K562 (cell line): ENCODE measurements around the gene ANAPC4. TPM values are rescaled to one million over a fixed set of nuclear protein-coding genes. Genes with fewer than 3 reads are reported as not detected.

Source experiments
- ATAC-seq: fragments of 200-7000 bp; cut with Tn5 transposase; 3 replicates; pipeline ENCODE4 v1.9.1; 2020; ENCODE audit warnings: moderate library complexity
- BruUV-seq: library from RNA; stranded (reverse); fragments of 400-500 nt; replicated peaks from 2 replicates; lab custom pipeline; 2021; lab: Mats Ljungman, UMichigan
- CTCF ChIA-PET: fragments of 300-600 bp; formaldehyde crosslinking; extraction: SDS; loops from one replicate; lab custom pipeline; 2021; ENCODE audit warnings: low intra/inter-chr PET ratio; lab: Yijun Ruan, JAX
- POLR2A ChIA-PET: fragments of 300-600, 350-650 bp; sonication (Branson Sonifier 250); formaldehyde crosslinking; extraction: SDS; loops from one replicate; lab custom pipeline; 2021; ENCODE audit warnings: antibody characterized with exemption, inconsistent platforms; lab: Yijun Ruan, JAX
- DNase-seq, 4 experiments: peaks; one replicate each; pipeline versions ENCODE4 v3.0.0 to v3.0.0-alpha.2; 2011 to 2018; ENCODE audit warnings: low spot score in 3 of 4, mixed read lengths in 3 of 4; ENCODE audit errors: extremely low read depth in 1 of 4
- FAIRE-seq: peaks from 2 replicates; lab custom pipeline; 2011; peaks lifted over from hg19 to GRCh38; lab: Jason Lieb, UNC
- H2AFZ ChIP-seq: 2 replicates; pipeline ENCODE4 v1.6.0; 2011; ENCODE audit warnings: low read depth, low read length, control low read depth, inconsistent platforms
- H3K27ac ChIP-seq: fragments of 200-600 bp; 3 replicates; pipeline ENCODE4 v1.8.0; 2011; ENCODE audit warnings: low read depth, mild to moderate bottlenecking, control low read depth, inconsistent platforms, low read length, moderate library complexity, mixed read lengths; ENCODE audit errors: extremely low read depth
- H3K27me3 ChIP-seq, 2 experiments: fragments of 300-600 bp in 1 of 2; 2 replicates in 1 of 2; 3 replicates in 1 of 2; pipeline versions ENCODE4 v1.6.0 to v1.8.0; 2011; ENCODE audit warnings: inconsistent platforms in 2 of 2, low read length in 2 of 2, mild to moderate bottlenecking in 1 of 2, mixed read lengths in 1 of 2, moderate library complexity in 1 of 2; ENCODE audit not compliant: control insufficient read depth in 2 of 2, insufficient read depth in 2 of 2
- H3K36me3 ChIP-seq: fragments of 300-600 bp; 3 replicates; pipeline ENCODE4 v1.8.0; 2011; ENCODE audit warnings: mild to moderate bottlenecking, low read length, inconsistent platforms; ENCODE audit not compliant: control insufficient read depth, insufficient read depth
- H3K4me1 ChIP-seq, 2 experiments: fragments of 200-600 bp in 1 of 2; replicated peaks in 1 of 2; 2 replicates in 1 of 2; 3 replicates in 1 of 2; pipeline versions ENCODE4 v1.5.1 to v1.8.0; 2011; ENCODE audit warnings: inconsistent platforms in 2 of 2, low read length in 2 of 2, mild to moderate bottlenecking in 1 of 2, mixed read lengths in 1 of 2, moderate library complexity in 1 of 2; ENCODE audit not compliant: control insufficient read depth in 2 of 2, insufficient read depth in 2 of 2
- H3K4me2 ChIP-seq: 2 replicates; pipeline ENCODE4 v1.6.1; 2011; ENCODE audit warnings: low read length, control low read depth, inconsistent platforms, mixed read lengths; ENCODE audit not compliant: insufficient read depth
- H3K4me3 ChIP-seq: fragments of 200-600 bp; sonication (generic), shearing (Covaris generic); 2 replicates; pipeline ENCODE4 v1.5.1; 2016; ENCODE audit warnings: control low read depth, inconsistent platforms
- H3K79me2 ChIP-seq: fragments of 200-600 bp; 3 replicates; pipeline ENCODE4 v1.8.0; 2011; ENCODE audit warnings: low read length, inconsistent platforms; ENCODE audit not compliant: control insufficient read depth, insufficient read depth
- H3K9ac ChIP-seq, 2 experiments: 2 replicates each; pipeline versions ENCODE4 v1.6.0 to v1.6.1; 2011; ENCODE audit warnings: low read depth in 2 of 2, low read length in 2 of 2, control low read depth in 1 of 2, inconsistent platforms in 1 of 2, mild to moderate bottlenecking in 1 of 2, mixed read lengths in 1 of 2; ENCODE audit not compliant: insufficient read depth in 1 of 2
- H3K9me1 ChIP-seq: one replicate; pipeline ENCODE4 v1.6.0; 2011; ENCODE audit warnings: inconsistent platforms, mild to moderate bottlenecking, low read length, moderate library complexity; ENCODE audit not compliant: control insufficient read depth, insufficient read depth
- H3K9me3 ChIP-seq: replicated peaks from 2 replicates; pipeline ENCODE4 v1.5.1; 2011; ENCODE audit warnings: low read depth, low read length, inconsistent platforms; ENCODE audit not compliant: control insufficient read depth, insufficient read depth
- H4K20me1 ChIP-seq: replicated peaks from 2 replicates; pipeline ENCODE4 v1.6.1; 2011; ENCODE audit warnings: low read length, inconsistent platforms, mixed read lengths; ENCODE audit not compliant: control insufficient read depth, insufficient read depth
- ARID1B ChIP-seq: fragments of 450-650 bp; IDR thresholded peaks from 2 replicates; pipeline ENCODE4 v1.6.1; 2016; ENCODE audit warnings: antibody characterized with exemption, mild to moderate bottlenecking, inconsistent platforms
- C11orf30 ChIP-seq: fragments of 450-650 bp; IDR thresholded peaks from 2 replicates; pipeline ENCODE4 v1.6.1; 2016; ENCODE audit warnings: low read depth, mild to moderate bottlenecking
- IRF1 ChIP-seq: sonication (generic); formaldehyde crosslinking; IDR thresholded peaks from 2 replicates; pipeline ENCODE4 v1.8.0; 2022; ENCODE audit warnings: missing genetic modification reagents, mild to moderate bottlenecking, borderline replicate concordance
- KDM2B ChIP-seq: fragments of 250-450 bp; sonication (Bioruptor Pico); IDR thresholded peaks from 2 replicates; pipeline ENCODE4 v1.8.0; 2021; ENCODE audit warnings: mild to moderate bottlenecking, moderate library complexity
- RBM22 ChIP-seq: fragments of 200-400 bp; formaldehyde crosslinking; IDR thresholded peaks from 2 replicates; pipeline ENCODE4 v1.6.1; 2018; ENCODE audit warnings: low read length, low read depth; ENCODE audit not compliant: poor library complexity, severe bottlenecking
- SIRT6 ChIP-seq: IDR thresholded peaks from one replicate; pipeline ENCODE4 v1.6.1; 2012; ENCODE audit warnings: low read depth, mild to moderate bottlenecking, control low read depth, inconsistent platforms, low read length, moderate library complexity
- ZFPM2 ChIP-seq: fragments of 250-450 bp; sonication (Bioruptor Pico); IDR thresholded peaks from 2 replicates; pipeline ENCODE4 v1.5.1; 2022; ENCODE audit warnings: mild to moderate bottlenecking
- ZNF197 ChIP-seq: fragments of 200-800 bp; sonication (Bioruptor generic); IDR thresholded peaks from 2 replicates; pipeline ENCODE4 v1.6.1; 2016; ENCODE audit warnings: low read depth, missing genetic modification characterization, missing compliant biosample characterization
- ZNF316 ChIP-seq: fragments of 450-650 bp; IDR thresholded peaks from 2 replicates; pipeline ENCODE4 v1.6.1; 2016
- ZNF512 ChIP-seq: IDR thresholded peaks from 2 replicates; pipeline ENCODE4 v1.6.1; 2016; ENCODE audit warnings: missing genetic modification characterization, missing compliant biosample characterization
- ZNF589 ChIP-seq: fragments of 200-800 bp; sonication (Bioruptor generic); IDR thresholded peaks from 2 replicates; pipeline ENCODE4 v1.6.1; 2016; ENCODE audit warnings: low read depth, missing genetic modification characterization, missing compliant biosample characterization
- ZNF764 ChIP-seq: fragments of 250-450 bp; sonication (Bioruptor Pico); IDR thresholded peaks from 2 replicates; pipeline ENCODE4 v1.4.0; 2020; ENCODE audit warnings: low read depth, mild to moderate bottlenecking, moderate library complexity
- WGBS: fragments of 100-300 bp; shearing (Covaris generic); methylation state at CpG from one replicate; pipeline ENCODE4 v1.1.6; 2016; ENCODE audit warnings: low coverage, mixed read lengths; ENCODE audit not compliant: insufficient coverage; ENCODE audit errors: missing lambda C conversion rate; 5-methylcytosine and 5-hydroxymethylcytosine counted together
- in situ Hi-C: fragments of 300-500 bp; cut with MboI; formaldehyde crosslinking; loops from 4 replicates; pipeline ENCODE4 v1.15.0; 2018; ENCODE audit warnings: inconsistent platforms, mixed read lengths
- intact Hi-C: fragments of 100-400 bp; cut with micrococcal nuclease; formaldehyde crosslinking; loops from 2 replicates; pipeline ENCODE4 v1.14.2; 2022
- polyA plus RNA-seq, 8 experiments: library from polyadenylated mRNA; depleted of rRNA in 4 of 8; stranded (reverse) in 5 of 8; unstranded in 3 of 8; fragments of >200 nt; fragmentation: Nextera tagmentation in 2 of 8; fragmentation: Illumina TruSeq in 1 of 8; extraction: Ambion mirVana in 2 of 8; extraction: Trizol in 1 of 8; gene quantifications; 2 replicates each; pipeline versions ENCODE4 v1.2.1 to v1.2.3, GENCODE V29; 2011 to 2014; ENCODE audit warnings: inconsistent platforms in 1 of 8, missing spikeins in 1 of 8
- total RNA-seq, 7 experiments: library from RNA; depleted of rRNA in 6 of 7; stranded (reverse); fragments of >200 nt in 6 of 7; fragmentation: Illumina TruSeq in 2 of 7; extraction: Trizol in 2 of 7; gene quantifications; 2 replicates each; pipeline versions ENCODE4 v1.2.1 to v1.2.3, GENCODE V29; 2011 to 2021; ENCODE audit warnings: low replicate concordance in 1 of 7

ANAPC4 gene
- total and polyA plus RNA-seq, 9 of the 15 experiments (the other 6 are each of a cell fraction or from before 2014, with no cell fraction given) = 23.9 to 47.0 (median 31.9) TPM

DNA sequence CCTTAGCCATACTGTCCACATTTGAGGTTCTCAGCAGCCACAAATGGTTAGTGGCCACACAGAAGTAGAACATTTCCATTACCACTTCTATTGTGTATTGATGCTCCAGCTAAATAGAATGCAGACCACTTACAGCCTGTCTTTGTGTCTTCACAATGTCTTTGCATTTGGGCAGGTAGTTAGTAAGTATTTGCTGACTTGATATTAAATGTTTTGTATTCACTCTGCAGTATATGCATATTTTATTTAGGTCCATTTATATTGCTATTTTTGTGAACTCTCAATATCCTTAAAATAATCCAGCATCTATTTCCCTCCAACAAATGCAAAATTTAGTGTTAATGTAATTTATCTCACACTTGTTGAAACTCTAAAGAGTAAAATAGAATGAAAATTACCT, 26.6 kb downstream of the ANAPC4 start:
- TF ChIP-seq ZNF512 (tag) = no peak
- peak; percentile 30; the same call in 1 of the 2 replicates for TF ChIP-seq C11orf30
- peak; percentile 68 for TF ChIP-seq ZNF316
- no peak for DNase-seq

GRCh38 chr4:25405453-25405852, 28.4 kb downstream of the ANAPC4 start:
- Histone ChIP-seq H2AFZ (no peak overlapping the region), H3K27me3 (no peaks in the 10 kb centered on the region), H3K36me3 (peaks cover 94% of the 10 kb centered on the region), H3K27ac (no peak overlapping the region), H3K9me3 (no peaks in the 10 kb centered on the region), H4K20me1 (no peaks in the 10 kb centered on the region), H3K4me1 (no peaks in the 10 kb centered on the region), H3K4me3 (no peak overlapping the region), H3K9me1 (no peaks in the 10 kb centered on the region), H3K4me2 (no peak overlapping the region), H3K9ac (no peak overlapping the region), H3K79me2 (no peaks in the 10 kb centered on the region)
- FAIRE-seq (no peak), DNase-seq (no peak), ATAC-seq (no peak)
- TF ChIP-seq SIRT6 (no peak), ZFPM2 (CRISPR knock-in tag) (no peak), IRF1 (CRISPR knock-in tag) (no peak), ARID1B (no peak), RBM22 (no peak), ZNF197 (CRISPR knock-in tag) (no peak), ZNF764 (CRISPR knock-in tag) (no peak), ZNF589 (CRISPR knock-in tag) (no peak), KDM2B (CRISPR knock-in tag) (no peak)
- BruUV-seq = no TSS peak
- in situ Hi-C loops = no loop called here
- POLR2A ChIA-PET = no interaction called here
- 74% methylated on average over 2 of the region's 2 CpGs for WGBS
- intact Hi-C loops = no loop called here
- CTCF ChIA-PET = no interaction called here

More for the DNA sequence above, 26.6 kb downstream of the ANAPC4 start:
- no peak for ATAC-seq
- H3K4me1 ChIP-seq = no peaks in the 10 kb centered on the region
- no peak overlapping the region for H2AFZ ChIP-seq
- no TSS peak for BruUV-seq
- ChIA-PET CTCF (interaction anchor here (0.9 kb wide), 1 partner anchor 160 kb away, joined by 3 read pairs; no protein-coding TSS in a partner anchor), POLR2A (no interaction called here)
- H3K4me2 ChIP-seq = no peak overlapping the region
- no peaks in the 10 kb centered on the region for H4K20me1 ChIP-seq
- H3K27ac ChIP-seq = no peak overlapping the region
- no peak for FAIRE-seq
- in situ Hi-C loops (no loop called here), intact Hi-C loops (no loop called here)
- no peak overlapping the region for H3K4me3 ChIP-seq
- H3K36me3 ChIP-seq = peaks cover 84% of the 10 kb centered on the region
- no peaks in the 10 kb centered on the region for H3K9me1 ChIP-seq
- no peak overlapping the region for H3K9ac ChIP-seq
- no peaks in the 10 kb centered on the region for H3K79me2 ChIP-seq
- H3K27me3 ChIP-seq = no peaks in the 10 kb centered on the region
- H3K9me3 ChIP-seq = no peaks in the 10 kb centered on the region
